Activated naive CD4-positive, alpha-beta T cell treated with anti-CD3 and anti-CD28 coated beads, Interleukin-2, amount 10 ng/mL, durations not matched to agents 7 days and 5 days (primary cell): ENCODE results near the gene SPON1.
"Not testable (repeated sequence)": the region's sequence is repeated elsewhere in the genome, so short reads cannot be mapped to it uniquely, and the experiment has no call there.

ENCODE experiments used
- CTCF ChIA-PET: fragments of 350-600 bp; sonication (Branson Sonifier 250); formaldehyde crosslinking; loops from one replicate; lab custom pipeline; 2021; ENCODE audit warnings: antibody characterized with exemption; lab: Charles Lee
- DNase-seq: peaks from one replicate; pipeline ENCODE4 v3.0.0-alpha.2; 2020
- H3K27ac Mint-ChIP-seq: one replicate; pipeline ENCODE4 v1.8.0; 2021; ENCODE audit warnings: mild to moderate bottlenecking, moderate library complexity, mixed read lengths
- H3K27me3 Mint-ChIP-seq: one replicate; pipeline ENCODE4 v1.8.0; 2021; ENCODE audit warnings: mild to moderate bottlenecking, mixed read lengths
- H3K36me3 Mint-ChIP-seq: one replicate; pipeline ENCODE4 v1.8.0; 2021; ENCODE audit warnings: mixed read lengths
- H3K4me1 Mint-ChIP-seq: one replicate; pipeline ENCODE4 v1.8.0; 2021; ENCODE audit warnings: mixed read lengths
- H3K4me3 Mint-ChIP-seq: one replicate; pipeline ENCODE4 v1.8.0; 2021; ENCODE audit warnings: mild to moderate bottlenecking, moderate library complexity, mixed read lengths
- H3K9me3 Mint-ChIP-seq: one replicate; pipeline ENCODE4 v1.8.0; 2021; ENCODE audit warnings: mixed read lengths

Gene SPON1

GRCh38 chr11:14127679-14128078, 165.2 kb downstream of the SPON1 start:
- DNase-seq, result no peak
- H3K36me3 Mint-ChIP-seq, result peaks cover 5% of the 10 kb centered on the region
- CTCF ChIA-PET, result no interaction called here
- no peak overlapping the region for H3K27ac Mint-ChIP-seq
- no peaks in the 10 kb centered on the region for H3K4me1 Mint-ChIP-seq
- H3K9me3 Mint-ChIP-seq, result peaks cover 2% of the 10 kb centered on the region
- no peaks in the 10 kb centered on the region for H3K27me3 Mint-ChIP-seq
- no peak overlapping the region for H3K4me3 Mint-ChIP-seq

- no peaks in the 10 kb centered on the region for H3K36me3 Mint-ChIP-seq
- no peaks in the 10 kb centered on the region for H3K27me3 Mint-ChIP-seq
- no peak for DNase-seq
- CTCF ChIA-PET, result no interaction called here
- H3K9me3 Mint-ChIP-seq, result peaks cover 2% of the 10 kb centered on the region
- H3K4me3 Mint-ChIP-seq, result no peak overlapping the region
- H3K27ac Mint-ChIP-seq, result no peak overlapping the region
- no peaks in the 10 kb centered on the region for H3K4me1 Mint-ChIP-seq
Observed at GRCh38 chr11:14132312-14132711, 169.8 kb downstream of the SPON1 start.

- no peaks in the 10 kb centered on the region for H3K36me3 Mint-ChIP-seq
- DNase-seq, result no peak
- H3K9me3 Mint-ChIP-seq, result peaks cover 2% of the 10 kb centered on the region
- H3K27me3 Mint-ChIP-seq, result no peaks in the 10 kb centered on the region
- CTCF ChIA-PET, result no interaction called here
- H3K4me3 Mint-ChIP-seq, result no peak overlapping the region
- H3K4me1 Mint-ChIP-seq, result no peaks in the 10 kb centered on the region
- H3K27ac Mint-ChIP-seq, result no peak overlapping the region
Observed at GRCh38 chr11:14133381-14133780, 170.9 kb downstream of the SPON1 start.

GRCh38 chr11:14136561-14136960, 174.0 kb downstream of the SPON1 start:
- H3K27ac Mint-ChIP-seq, result no peak overlapping the region
- no peaks in the 10 kb centered on the region for H3K27me3 Mint-ChIP-seq
- no peaks in the 10 kb centered on the region for H3K9me3 Mint-ChIP-seq
- DNase-seq, result no peak
- no peaks in the 10 kb centered on the region for H3K36me3 Mint-ChIP-seq
- H3K4me3 Mint-ChIP-seq, result no peak overlapping the region
- CTCF ChIA-PET, result no interaction called here
- no peaks in the 10 kb centered on the region for H3K4me1 Mint-ChIP-seq

- no peaks in the 10 kb centered on the region for H3K4me1 Mint-ChIP-seq
- no peak overlapping the region for H3K4me3 Mint-ChIP-seq
- H3K9me3 Mint-ChIP-seq, result no peaks in the 10 kb centered on the region
- H3K27ac Mint-ChIP-seq, result no peak overlapping the region
- DNase-seq, result no peak
- CTCF ChIA-PET, result no interaction called here
- no peaks in the 10 kb centered on the region for H3K27me3 Mint-ChIP-seq
- H3K36me3 Mint-ChIP-seq, result no peaks in the 10 kb centered on the region
Observed at GRCh38 chr11:14137284-14137683, 174.8 kb downstream of the SPON1 start.

- H3K4me1 Mint-ChIP-seq, result no peaks in the 10 kb centered on the region
- H3K27ac Mint-ChIP-seq, result peak overlapping the region; percentile 16
- DNase-seq, result no peak
- H3K36me3 Mint-ChIP-seq, result no peaks in the 10 kb centered on the region
- H3K9me3 Mint-ChIP-seq, result no peaks in the 10 kb centered on the region
- CTCF ChIA-PET, result no interaction called here
- no peak overlapping the region for H3K4me3 Mint-ChIP-seq
- H3K27me3 Mint-ChIP-seq, result no peaks in the 10 kb centered on the region
Observed at GRCh38 chr11:14140991-14141390, 178.5 kb downstream of the SPON1 start.

GRCh38 chr11:14141676-14142075, 179.2 kb downstream of the SPON1 start:
- CTCF ChIA-PET, result no interaction called here
- no peak for DNase-seq
- Mint-ChIP-seq H3K36me3 (no peaks in the 10 kb centered on the region), H3K27ac (no peak overlapping the region), H3K4me1 (no peaks in the 10 kb centered on the region), H3K4me3 (no peak overlapping the region), H3K27me3 (no peaks in the 10 kb centered on the region), H3K9me3 (no peaks in the 10 kb centered on the region)

GRCh38 chr11:14144934-14145333, 182.4 kb downstream of the SPON1 start:
- Mint-ChIP-seq H3K9me3 (no peaks in the 10 kb centered on the region), H3K4me3 (no peak overlapping the region), H3K27me3 (no peaks in the 10 kb centered on the region), H3K27ac (no peak overlapping the region), H3K36me3 (no peaks in the 10 kb centered on the region), H3K4me1 (no peaks in the 10 kb centered on the region)
- CTCF ChIA-PET, result no interaction called here
- DNase-seq, result no peak

- peaks cover 8% of the 10 kb centered on the region for H3K9me3 Mint-ChIP-seq
- H3K27ac Mint-ChIP-seq, result no peak overlapping the region
- H3K4me3 Mint-ChIP-seq, result no peak overlapping the region
- H3K4me1 Mint-ChIP-seq, result no peaks in the 10 kb centered on the region
- no peak for DNase-seq
- CTCF ChIA-PET, result interaction anchor here (0.7 to 3.9 kb wide), 24 partner anchors 10 to 376 kb away, joined by 3 to 45 read pairs (median 4); partner anchors contain the start of gene SPON1
- H3K36me3 Mint-ChIP-seq, result peaks cover 4% of the 10 kb centered on the region
- peaks cover 5% of the 10 kb centered on the region for H3K27me3 Mint-ChIP-seq
Observed at GRCh38 chr11:14148653-14149273, 186.2 kb downstream of the SPON1 start.

GRCh38 chr11:14149683-14150082, 187.2 kb downstream of the SPON1 start:
- Mint-ChIP-seq H3K27me3 (peaks cover 5% of the 10 kb centered on the region), H3K4me3 (no peak overlapping the region), H3K4me1 (no peaks in the 10 kb centered on the region), H3K27ac (no peak overlapping the region), H3K9me3 (peaks cover 16% of the 10 kb centered on the region), H3K36me3 (peaks cover 4% of the 10 kb centered on the region)
- DNase-seq, result no peak
- CTCF ChIA-PET, result interaction anchor here (0.9 to 3.9 kb wide), 14 partner anchors 13 to 377 kb away, joined by 3 to 45 read pairs (median 7); partner anchors contain the start of gene SPON1

- no peak overlapping the region for H3K4me3 Mint-ChIP-seq
- no peak for DNase-seq
- H3K4me1 Mint-ChIP-seq, result no peaks in the 10 kb centered on the region
- peaks cover 5% of the 10 kb centered on the region for H3K27me3 Mint-ChIP-seq
- peaks cover 23% of the 10 kb centered on the region for H3K9me3 Mint-ChIP-seq
- no peak overlapping the region for H3K27ac Mint-ChIP-seq
- peaks cover 4% of the 10 kb centered on the region for H3K36me3 Mint-ChIP-seq
- CTCF ChIA-PET, result interaction anchor here (1.6 to 3.8 kb wide), 2 partner anchors 378 kb away, joined by 4 to 19 read pairs; no protein-coding TSS in a partner anchor
Observed at GRCh38 chr11:14150878-14151277, 188.4 kb downstream of the SPON1 start.

- H3K4me1 Mint-ChIP-seq, H3K27ac Mint-ChIP-seq, H3K36me3 Mint-ChIP-seq, H3K4me3 Mint-ChIP-seq, CTCF ChIA-PET, DNase-seq: not testable (repeated sequence)
- peaks cover 37% of the 10 kb centered on the region for H3K9me3 Mint-ChIP-seq
- peaks cover 13% of the 10 kb centered on the region for H3K27me3 Mint-ChIP-seq
Observed at GRCh38 chr11:14154103-14154502, 191.6 kb downstream of the SPON1 start.

- CTCF ChIA-PET, result interaction anchor here (1.0 kb wide), 1 partner anchor 10 kb away, joined by 4 read pairs; no protein-coding TSS in a partner anchor
- no peak overlapping the region for H3K4me3 Mint-ChIP-seq
- no peaks in the 10 kb centered on the region for H3K4me1 Mint-ChIP-seq
- H3K36me3 Mint-ChIP-seq, result peaks cover 4% of the 10 kb centered on the region
- H3K9me3 Mint-ChIP-seq, result peaks cover 33% of the 10 kb centered on the region
- peaks cover 10% of the 10 kb centered on the region for H3K27me3 Mint-ChIP-seq
- DNase-seq, result no peak
- no peak overlapping the region for H3K27ac Mint-ChIP-seq
Observed at GRCh38 chr11:14158393-14158792, 195.9 kb downstream of the SPON1 start.

GRCh38 chr11:14163576-14163975, 201.1 kb downstream of the SPON1 start:
- Mint-ChIP-seq H3K36me3 (peaks cover 12% of the 10 kb centered on the region), H3K9me3 (peaks cover 27% of the 10 kb centered on the region), H3K27me3 (peaks cover 4% of the 10 kb centered on the region), H3K4me3 (no peak overlapping the region), H3K4me1 (peaks cover 14% of the 10 kb centered on the region), H3K27ac (no peak overlapping the region)
- CTCF ChIA-PET, result interaction anchor here (0.9 to 1.8 kb wide), 2 partner anchors 15 to 17 kb away, joined by 3 to 5 read pairs; no protein-coding TSS in a partner anchor
- no peak for DNase-seq

- H3K4me3 Mint-ChIP-seq, DNase-seq, H3K27me3 Mint-ChIP-seq, H3K36me3 Mint-ChIP-seq, H3K27ac Mint-ChIP-seq, CTCF ChIA-PET: not testable (repeated sequence)
- Mint-ChIP-seq H3K9me3 (peaks cover 17% of the 10 kb centered on the region), H3K4me1 (peaks cover 25% of the 10 kb centered on the region)
Observed at GRCh38 chr11:14173679-14174078, 211.2 kb downstream of the SPON1 start.
